HCT116 (cell line): ENCODE data around the gene NMNAT3. TPM values are rescaled to one million over a fixed set of nuclear protein-coding genes. Genes with fewer than 3 reads are reported as not detected.

ENCODE experiments used
- ATAC-seq: fragments of 200-7000 bp; cut with Tn5 transposase; 2 replicates; pipeline ENCODE4 v1.9.1; 2020; ENCODE audit warnings: mild to moderate bottlenecking, moderate library complexity
- BruUV-seq: library from RNA; stranded (reverse); fragments of 400-500 nt; replicated peaks from 2 replicates; lab custom pipeline; 2021; lab: Mats Ljungman, UMichigan
- CTCF ChIA-PET: fragments of 300-600 bp; sonication (Branson Sonifier 250); formaldehyde crosslinking; loops from one replicate; lab custom pipeline; 2021; ENCODE audit warnings: antibody characterized with exemption; lab: Charles Lee
- POLR2A ChIA-PET: fragments of 300-600, 350-600 bp; sonication (Branson Sonifier 250); formaldehyde crosslinking; loops from one replicate; lab custom pipeline; 2021; ENCODE audit warnings: antibody characterized with exemption; lab: Charles Lee
- RAD21 ChIA-PET, 2 experiments: fragments of 300-600 bp; sonication (Branson Sonifier 250); formaldehyde crosslinking; loops; one replicate each; lab custom pipeline; 2023; ENCODE audit warnings: low total read pairs in 2 of 2; ENCODE audit not compliant: uncharacterized antibody in 2 of 2, unreplicated experiment in 2 of 2, low non-redundant PET in 1 of 2; lab: Charles Lee
- DNase-seq: peaks from one replicate; pipeline ENCODE4 v3.0.0-alpha.2; 2010; ENCODE audit warnings: low read depth, low spot score
- H2AFZ ChIP-seq: fragments of 200-600 bp; shearing (Covaris generic), sonication (generic); 2 replicates; pipeline ENCODE4 v1.6.1; 2017; ENCODE audit warnings: low read depth, mixed run types, mixed read lengths, antibody characterized with exemption, low read length; ENCODE audit not compliant: poor library complexity, severe bottlenecking
- H3K27ac ChIP-seq: 2 replicates; pipeline ENCODE4 v1.5.1; 2012; ENCODE audit warnings: low read depth, low read length
- H3K27me3 ChIP-seq: fragments of 200-600 bp; sonication (generic); 2 replicates; pipeline ENCODE4 v1.6.1; 2016; ENCODE audit warnings: mixed run types, low read length, mixed read lengths; ENCODE audit not compliant: insufficient read depth
- H3K36me3 ChIP-seq, 2 experiments: fragments of 200-500 bp in 1 of 2; fragments of 200-600 bp in 1 of 2; sonication (Bioruptor generic) in 1 of 2; sonication (generic) in 1 of 2; 2 replicates each; pipeline versions ENCODE4 v1.5.1 to v1.6.1; 2014 to 2016; ENCODE audit warnings: low read length in 2 of 2, inconsistent platforms in 1 of 2, mixed read lengths in 1 of 2, mixed run types in 1 of 2; ENCODE audit not compliant: insufficient read depth in 2 of 2, control insufficient read depth in 1 of 2
- H3K4me1 ChIP-seq, 2 experiments: fragments of 200-600 bp in 1 of 2; sonication (generic) in 1 of 2; 2 replicates each; pipeline versions ENCODE4 v1.5.1 to v1.6.1; 2012 to 2017; ENCODE audit warnings: low read length in 2 of 2, inconsistent platforms in 1 of 2, mild to moderate bottlenecking in 1 of 2, mixed read lengths in 1 of 2, mixed run types in 1 of 2, moderate library complexity in 1 of 2; ENCODE audit not compliant: insufficient read depth in 2 of 2, control insufficient read depth in 1 of 2
- H3K4me2 ChIP-seq: fragments of 200-600 bp; sonication (generic); 2 replicates; pipeline ENCODE4 v1.6.1; 2017; ENCODE audit warnings: mixed run types, low read length, mixed read lengths
- H3K4me3 ChIP-seq, 2 experiments: fragments of 200-600 bp in 1 of 2; sonication (generic) in 1 of 2; replicated peaks in 1 of 2; 2 replicates each; pipeline ENCODE4 v1.5.1; 2011 to 2016; ENCODE audit warnings: low read length in 2 of 2, control low read depth in 1 of 2, low read depth in 1 of 2, mild to moderate bottlenecking in 1 of 2, mixed read lengths in 1 of 2, mixed run types in 1 of 2
- H3K79me2 ChIP-seq: fragments of 200-600 bp; sonication (generic); 2 replicates; pipeline ENCODE4 v1.6.1; 2017; ENCODE audit warnings: mild to moderate bottlenecking, mixed run types, low read length, moderate library complexity, mixed read lengths; ENCODE audit not compliant: insufficient read depth
- H3K9ac ChIP-seq: fragments of 200-600 bp; sonication (generic); 2 replicates; pipeline ENCODE4 v1.6.1; 2016; ENCODE audit warnings: low read length, mixed read lengths
- H3K9me2 ChIP-seq: fragments of 200-600 bp; sonication (generic), shearing (Covaris generic); 2 replicates; pipeline ENCODE4 v1.6.1; 2017; ENCODE audit warnings: mixed run types, mild to moderate bottlenecking, moderate library complexity; ENCODE audit not compliant: insufficient read depth
- H3K9me3 ChIP-seq, 2 experiments: fragments of 200-500 bp in 1 of 2; fragments of 200-600 bp in 1 of 2; sonication (Bioruptor generic) in 1 of 2; sonication (generic) in 1 of 2; 2 replicates each; pipeline ENCODE4 v1.6.1; 2014 to 2017; ENCODE audit warnings: low read length in 2 of 2, mixed read lengths in 2 of 2, inconsistent platforms in 1 of 2, low read depth in 1 of 2, mild to moderate bottlenecking in 1 of 2, mixed run types in 1 of 2, moderate library complexity in 1 of 2; ENCODE audit not compliant: control insufficient read depth in 1 of 2, insufficient read depth in 1 of 2
- H4K20me1 ChIP-seq: fragments of 200-600 bp; sonication (generic), shearing (Covaris generic); 2 replicates; pipeline ENCODE4 v1.6.1; 2017; ENCODE audit warnings: mixed run types, mild to moderate bottlenecking, moderate library complexity; ENCODE audit not compliant: insufficient read depth
- CBX3 ChIP-seq: IDR thresholded peaks from 2 replicates; pipeline ENCODE4 v1.6.1; 2012; ENCODE audit warnings: low read depth
- CEBPB ChIP-seq: IDR thresholded peaks from 2 replicates; pipeline ENCODE4 v1.6.1; 2012; ENCODE audit warnings: low read depth
- EGR1 ChIP-seq: IDR thresholded peaks from 2 replicates; pipeline ENCODE4 v1.6.1; 2012; ENCODE audit warnings: low read depth
- ELF1 ChIP-seq: IDR thresholded peaks from 2 replicates; pipeline ENCODE4 v1.6.1; 2012; ENCODE audit warnings: low read depth, borderline replicate concordance
- EZH2 ChIP-seq: fragments of 200-600 bp; sonication (generic); IDR thresholded peaks from 2 replicates; pipeline ENCODE4 v1.6.1; 2017; ENCODE audit warnings: antibody characterized with exemption, mixed run types
- EZH2phosphoT487 ChIP-seq: fragments of 200-600 bp; IDR thresholded peaks from 2 replicates; pipeline ENCODE4 v1.6.1; 2018; ENCODE audit warnings: antibody characterized with exemption, borderline replicate concordance
- JUND ChIP-seq: IDR thresholded peaks from 2 replicates; pipeline ENCODE4 v1.6.1; 2012
- POLR2A ChIP-seq: IDR thresholded peaks from 2 replicates; pipeline ENCODE4 v1.7.0; 2011; ENCODE audit warnings: borderline replicate concordance; ENCODE audit not compliant: insufficient read depth, insufficient read length; ENCODE audit errors: extremely low read depth
- POLR2AphosphoS5 ChIP-seq: IDR thresholded peaks from 2 replicates; pipeline ENCODE4 v1.6.1; 2011; ENCODE audit warnings: mild to moderate bottlenecking, low read depth, low read length, moderate library complexity
- RAD21 ChIP-seq: IDR thresholded peaks from 2 replicates; pipeline ENCODE4 v1.6.1; 2012; ENCODE audit warnings: low read depth, mild to moderate bottlenecking
- SIN3A ChIP-seq: IDR thresholded peaks from 2 replicates; pipeline ENCODE4 v1.6.1; 2012; ENCODE audit warnings: low read depth
- SP1 ChIP-seq: IDR thresholded peaks from 2 replicates; pipeline ENCODE4 v1.6.1; 2012; ENCODE audit warnings: low read depth
- SRF ChIP-seq: IDR thresholded peaks from 2 replicates; pipeline ENCODE4 v1.6.1; 2012; ENCODE audit warnings: low read depth
- TCF7L2 ChIP-seq: IDR thresholded peaks from 2 replicates; pipeline ENCODE4 v1.7.0; 2011; ENCODE audit warnings: borderline replicate concordance, inconsistent platforms; ENCODE audit not compliant: insufficient read depth, insufficient read length; ENCODE audit errors: extremely low read depth
- YY1 ChIP-seq: IDR thresholded peaks from 2 replicates; pipeline ENCODE4 v1.6.1; 2011; ENCODE audit warnings: low read length, low read depth, moderate library complexity, mild to moderate bottlenecking; ENCODE audit not compliant: insufficient replicate concordance; ENCODE audit errors: extremely low read depth
- ZFX ChIP-seq: fragments of 450-650 bp; IDR thresholded peaks from 2 replicates; pipeline ENCODE4 v1.6.1; 2017
- intact Hi-C: fragments of 100-400 bp; cut with micrococcal nuclease; formaldehyde crosslinking; loops from 2 replicates; pipeline ENCODE4 v1.10.0; 2022
- total RNA-seq: library from RNA; stranded (reverse); gene quantifications from one replicate; pipeline ENCODE4 v1.2.1, GENCODE V29; 2021; ENCODE audit not compliant: unreplicated experiment
- TF ChIP-seq, protein P1 (sequence below): IDR thresholded peaks from 2 replicates; pipeline ENCODE4 v1.6.1; 2012; ENCODE audit warnings: low read depth
- TF ChIP-seq, protein P2 (sequence below): IDR thresholded peaks from 2 replicates; pipeline ENCODE4 v1.6.1; 2012
- TF ChIP-seq, protein P3 (sequence below): IDR thresholded peaks from 2 replicates; pipeline ENCODE4 v1.6.1; 2012

Gene NMNAT3
- total RNA-seq, 1 experiment from 2014 or later: 5.7 TPM

DNA sequence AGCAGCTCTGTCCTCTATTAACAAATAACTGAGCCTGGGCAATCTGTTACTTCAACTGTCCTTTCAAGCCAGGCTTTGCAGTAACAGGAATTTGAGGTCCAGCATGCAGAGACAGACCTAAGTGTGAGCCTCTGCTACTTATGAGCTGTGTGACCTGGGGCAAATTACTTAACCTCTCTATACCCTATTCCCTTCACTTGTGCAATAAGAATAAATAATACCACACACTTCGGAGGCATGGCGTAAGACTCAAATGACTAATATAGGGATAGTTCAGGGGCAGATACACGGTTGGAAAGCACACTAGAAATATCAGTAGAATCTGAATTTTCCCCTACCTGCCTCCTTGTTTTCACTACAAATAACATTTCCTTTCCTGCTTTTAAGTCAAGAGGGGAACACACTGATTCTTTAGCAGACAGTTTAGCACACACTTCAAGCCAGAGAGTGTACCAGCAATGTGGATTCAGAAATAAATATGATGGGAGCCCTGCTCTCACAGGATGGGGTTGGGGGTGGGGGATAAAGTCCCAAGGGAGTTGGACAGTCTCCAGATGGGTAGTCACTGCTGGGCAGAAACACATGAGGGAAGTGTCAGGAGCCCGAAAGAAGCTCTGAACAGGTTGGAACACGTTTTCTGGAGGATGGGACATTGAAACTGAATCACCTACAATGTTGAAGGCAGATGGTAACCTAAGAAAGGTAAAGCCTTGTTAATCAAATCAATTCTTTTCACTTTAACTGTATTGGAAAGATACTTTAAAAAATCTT is 76.4 kb downstream of the NMNAT3 start:
- ChIA-PET RAD21 (no interaction called here), POLR2A (no interaction called here), CTCF (no interaction called here)
- no TSS peak for BruUV-seq
- Histone ChIP-seq H3K4me3 (no peak overlapping the region), H3K4me1 (no peaks in the 10 kb centered on the region), H3K36me3 (no peaks in the 10 kb centered on the region), H3K9me3 (no peaks in the 10 kb centered on the region), H3K27me3 (no peaks in the 10 kb centered on the region), H3K9ac (no peak overlapping the region), H4K20me1 (no peaks in the 10 kb centered on the region), H2AFZ (no peak overlapping the region), H3K79me2 (no peaks in the 10 kb centered on the region), H3K9me2 (no peaks in the 10 kb centered on the region), H3K27ac (no peak overlapping the region), H3K4me2 (no peak overlapping the region)
- TF ChIP-seq CEBPB: no peak
- TF ChIP-seq POLR2A: no peak
- no peak for TF ChIP-seq SRF
- TF ChIP-seq CBX3: no peak
- no peak for TF ChIP-seq SIN3A
- ATAC-seq: no peak
- DNase-seq: no peak
- intact Hi-C loops: no loop called here

DNA sequence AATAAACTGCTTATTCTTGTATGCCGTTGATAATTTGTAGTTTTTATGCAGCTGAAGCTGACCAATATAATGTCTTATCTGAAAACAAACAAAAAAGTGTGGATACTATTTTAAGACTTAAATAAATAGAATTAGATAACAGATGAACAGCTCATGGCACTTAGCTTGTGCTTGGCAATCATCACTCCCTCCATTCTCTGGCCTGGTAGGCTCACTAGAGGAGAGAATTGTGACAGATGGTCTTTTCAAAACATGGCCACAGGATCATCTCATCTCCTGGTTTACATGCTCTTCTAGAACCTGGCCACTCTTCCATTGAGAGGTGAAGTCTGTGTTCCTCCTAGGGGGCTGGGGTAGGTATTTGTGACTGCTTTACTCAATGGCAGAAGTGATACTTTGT is 79.8 kb downstream of the NMNAT3 start:
- no TSS peak for BruUV-seq
- ChIA-PET CTCF (no interaction called here), POLR2A (no interaction called here)
- TF ChIP-seq, protein P1, sequence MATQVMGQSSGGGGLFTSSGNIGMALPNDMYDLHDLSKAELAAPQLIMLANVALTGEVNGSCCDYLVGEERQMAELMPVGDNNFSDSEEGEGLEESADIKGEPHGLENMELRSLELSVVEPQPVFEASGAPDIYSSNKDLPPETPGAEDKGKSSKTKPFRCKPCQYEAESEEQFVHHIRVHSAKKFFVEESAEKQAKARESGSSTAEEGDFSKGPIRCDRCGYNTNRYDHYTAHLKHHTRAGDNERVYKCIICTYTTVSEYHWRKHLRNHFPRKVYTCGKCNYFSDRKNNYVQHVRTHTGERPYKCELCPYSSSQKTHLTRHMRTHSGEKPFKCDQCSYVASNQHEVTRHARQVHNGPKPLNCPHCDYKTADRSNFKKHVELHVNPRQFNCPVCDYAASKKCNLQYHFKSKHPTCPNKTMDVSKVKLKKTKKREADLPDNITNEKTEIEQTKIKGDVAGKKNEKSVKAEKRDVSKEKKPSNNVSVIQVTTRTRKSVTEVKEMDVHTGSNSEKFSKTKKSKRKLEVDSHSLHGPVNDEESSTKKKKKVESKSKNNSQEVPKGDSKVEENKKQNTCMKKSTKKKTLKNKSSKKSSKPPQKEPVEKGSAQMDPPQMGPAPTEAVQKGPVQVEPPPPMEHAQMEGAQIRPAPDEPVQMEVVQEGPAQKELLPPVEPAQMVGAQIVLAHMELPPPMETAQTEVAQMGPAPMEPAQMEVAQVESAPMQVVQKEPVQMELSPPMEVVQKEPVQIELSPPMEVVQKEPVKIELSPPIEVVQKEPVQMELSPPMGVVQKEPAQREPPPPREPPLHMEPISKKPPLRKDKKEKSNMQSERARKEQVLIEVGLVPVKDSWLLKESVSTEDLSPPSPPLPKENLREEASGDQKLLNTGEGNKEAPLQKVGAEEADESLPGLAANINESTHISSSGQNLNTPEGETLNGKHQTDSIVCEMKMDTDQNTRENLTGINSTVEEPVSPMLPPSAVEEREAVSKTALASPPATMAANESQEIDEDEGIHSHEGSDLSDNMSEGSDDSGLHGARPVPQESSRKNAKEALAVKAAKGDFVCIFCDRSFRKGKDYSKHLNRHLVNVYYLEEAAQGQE: no peak
- no peak for TF ChIP-seq YY1
- no peak for TF ChIP-seq CBX3
- TF ChIP-seq ELF1: no peak
- TF ChIP-seq RAD21: no peak
- TF ChIP-seq POLR2A: no peak
- TF ChIP-seq, protein P2, sequence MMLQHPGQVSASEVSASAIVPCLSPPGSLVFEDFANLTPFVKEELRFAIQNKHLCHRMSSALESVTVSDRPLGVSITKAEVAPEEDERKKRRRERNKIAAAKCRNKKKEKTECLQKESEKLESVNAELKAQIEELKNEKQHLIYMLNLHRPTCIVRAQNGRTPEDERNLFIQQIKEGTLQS: no peak
- TF ChIP-seq SRF: no peak
- no peak for TF ChIP-seq EGR1
- no peak for TF ChIP-seq POLR2AphosphoS5
- TF ChIP-seq TCF7L2: no peak
- TF ChIP-seq EZH2phosphoT487: no peak
- TF ChIP-seq SIN3A: no peak
- no peak for TF ChIP-seq EZH2
- TF ChIP-seq SP1: no peak
- TF ChIP-seq, protein P3, sequence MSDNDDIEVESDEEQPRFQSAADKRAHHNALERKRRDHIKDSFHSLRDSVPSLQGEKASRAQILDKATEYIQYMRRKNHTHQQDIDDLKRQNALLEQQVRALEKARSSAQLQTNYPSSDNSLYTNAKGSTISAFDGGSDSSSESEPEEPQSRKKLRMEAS: no peak
- no peak for TF ChIP-seq ZFX
- TF ChIP-seq JUND: no peak

More for the DNA sequence above, 79.8 kb downstream of the NMNAT3 start:
- no peak overlapping the region for H2AFZ ChIP-seq
- no peaks in the 10 kb centered on the region for H3K27me3 ChIP-seq
- H3K4me3 ChIP-seq: no peak overlapping the region
- DNase-seq (no peak), ATAC-seq (no peak)
- H3K4me1 ChIP-seq: no peaks in the 10 kb centered on the region
- no peaks in the 10 kb centered on the region for H3K79me2 ChIP-seq
- no peak overlapping the region for H3K4me2 ChIP-seq
- H3K27ac ChIP-seq: no peak overlapping the region
- H4K20me1 ChIP-seq: no peaks in the 10 kb centered on the region
- H3K36me3 ChIP-seq: no peaks in the 10 kb centered on the region
- no peaks in the 10 kb centered on the region for H3K9me2 ChIP-seq
- intact Hi-C loops: no loop called here
- no peak overlapping the region for H3K9ac ChIP-seq
- no peaks in the 10 kb centered on the region for H3K9me3 ChIP-seq
- RAD21 ChIA-PET: no interaction called here
